Stimulated activated CD4-positive, alpha-beta T cell treated with anti-CD3 and anti-CD28 coated beads, TNF-alpha, amount 100 ng/mL, for 4 hours (primary cell): ENCODE data around the gene GID4.
"Not testable (repeated sequence)": the region's sequence is repeated elsewhere in the genome, so short reads cannot be mapped to it uniquely, and the experiment has no call there.

Source experiments
- DNase-seq, 3 experiments: peaks; one replicate each; pipeline ENCODE4 v3.0.0-alpha.2; 2020; ENCODE audit warnings: low read depth in 3 of 3

GID4 gene

GRCh38 chr17:18038861-18039534, at the start of gene GID4, which contains the start of gene ATPAF2:
Gene GID4 (plus strand): TSS chr17:18039408. CDS start chr17:18039465, 57 bp downstream.
Gene ATPAF2 (minus strand): TSS chr17:18039168. CDS start chr17:18039013, 155 bp downstream.
- DNase-seq, result peak; percentile 99

GRCh38 chr17:17989618-17990017, 49.6 kb upstream of the GID4 start:
- DNase-seq, result no peak

GRCh38 chr17:17990282-17990681, 48.9 kb upstream of the GID4 start:
- no peak for DNase-seq

GRCh38 chr17:17993366-17993765, 45.8 kb upstream of the GID4 start:
- no peak for DNase-seq

- no peak for DNase-seq
Observed at GRCh38 chr17:17993852-17994251, 45.4 kb upstream of the GID4 start.

GRCh38 chr17:17994271-17995069, 44.7 kb upstream of the GID4 start:
- no peak for DNase-seq

- DNase-seq, result not testable (repeated sequence)
Observed at GRCh38 chr17:17995887-17996286, 43.3 kb upstream of the GID4 start.

- no peak for DNase-seq
Observed at GRCh38 chr17:17998934-17999333, 40.3 kb upstream of the GID4 start.

GRCh38 chr17:17999364-18000029, 39.7 kb upstream of the GID4 start:
- no peak for DNase-seq

- DNase-seq, result no peak
Observed at GRCh38 chr17:18000030-18000408, 39.2 kb upstream of the GID4 start.

GRCh38 chr17:18002171-18002570, 37.0 kb upstream of the GID4 start:
- no peak for DNase-seq

- DNase-seq, result no peak
Observed at GRCh38 chr17:18004345-18004744, 34.9 kb upstream of the GID4 start.

GRCh38 chr17:18004884-18005305, 34.3 kb upstream of the GID4 start:
- DNase-seq, result no peak

GRCh38 chr17:18005496-18005895, 33.7 kb upstream of the GID4 start:
- no peak for DNase-seq

GRCh38 chr17:18006495-18007239, 32.5 kb upstream of the GID4 start:
- no peak for DNase-seq

- no peak for DNase-seq
Observed at GRCh38 chr17:18008496-18009268, 30.5 kb upstream of the GID4 start.

GRCh38 chr17:18009609-18010420, 29.4 kb upstream of the GID4 start:
- no peak for DNase-seq

- DNase-seq, result no peak
Observed at GRCh38 chr17:18011286-18011685, 27.9 kb upstream of the GID4 start.

GRCh38 chr17:18014006-18014405, 25.2 kb upstream of the GID4 start:
- DNase-seq, result no peak

GRCh38 chr17:18015593-18015992, 23.6 kb upstream of the GID4 start:
- no peak for DNase-seq
